Upper lobe of left lung (tissue), 6 donors: ENCODE results near the gene SRPK1. TPM values are rescaled to one million over a fixed set of nuclear protein-coding genes. Genes with fewer than 3 reads are reported as not detected.
"Not testable (repeated sequence)": the region's sequence is repeated elsewhere in the genome, so short reads cannot be mapped to it uniquely, and the experiment has no call there.

ENCODE experiments used
- ATAC-seq, 2 donors: fragments of 200-7000 bp; cut with Tn5 transposase; one replicate each; pipeline ENCODE4 v1.9.1; 2022; ENCODE audit warnings: mild to moderate bottlenecking in 2 of 2, moderate library complexity in 2 of 2; ENCODE audit not compliant: low FRiP score in 2 of 2
- DNase-seq, 2 donors: peaks; one replicate each; pipeline ENCODE4 v3.0.0-alpha.2; 2019 to 2020
- H3K27ac ChIP-seq, 4 donors: fragments of 200-600 bp; sonication (generic); one replicate each; pipeline ENCODE4 v1.5.1; 2016 to 2019
- H3K27me3 ChIP-seq, 4 donors: fragments of 200-600 bp; sonication (generic); one replicate each; pipeline ENCODE4 v1.5.1; 2017 to 2019
- H3K36me3 ChIP-seq, 4 donors: fragments of 200-600 bp; sonication (generic); one replicate each; pipeline ENCODE4 v1.5.1; 2016 to 2019
- H3K4me1 ChIP-seq, 4 donors: fragments of 200-600 bp; sonication (generic); one replicate each; pipeline ENCODE4 v1.5.1; 2018 to 2019
- H3K4me3 ChIP-seq, 4 donors: fragments of 200-600 bp; sonication (generic); one replicate each; pipeline ENCODE4 v1.5.1; 2017 to 2019; ENCODE audit warnings: mild to moderate bottlenecking in 2 of 4, moderate library complexity in 1 of 4
- H3K9me3 ChIP-seq, 4 donors: fragments of 200-600 bp; sonication (generic); one replicate each; pipeline ENCODE4 v1.5.1; 2018 to 2019
- EP300 ChIP-seq, 4 donors: sonication (generic); formaldehyde crosslinking; IDR thresholded peaks; one replicate each; pipeline ENCODE4 v1.5.1; 2017; ENCODE audit warnings: antibody characterized with exemption in 4 of 4, control low read depth in 2 of 4
- POLR2A ChIP-seq, 4 donors: fragments of 450-650 bp; IDR thresholded peaks; one replicate each; pipeline ENCODE4 v1.5.1; 2016 to 2017; ENCODE audit warnings: antibody characterized with exemption in 4 of 4, mild to moderate bottlenecking in 2 of 4
- POLR2AphosphoS5 ChIP-seq, 2 donors: sonication (generic); formaldehyde crosslinking; IDR thresholded peaks; one replicate each; pipeline ENCODE4 v1.5.1; 2017; ENCODE audit warnings: antibody characterized with exemption in 2 of 2
- WGBS, 2 donors: methylation state at CpG; one replicate each; pipeline ENCODE4 v1.1.5; 2017 to 2018; 5-methylcytosine and 5-hydroxymethylcytosine counted together
- total RNA-seq, 6 donors: library from RNA; depleted of rRNA in 4 of 6; stranded (reverse); fragments of >200 nt in 4 of 6; gene quantifications; one replicate each; pipeline versions ENCODE4 v1.1.0 to v1.2.1, GENCODE V29; 2016 to 2021
- TF ChIP-seq, protein P1 (sequence below), 6 experiments: fragments of 450-650 bp in 4 of 6; fragments of 200-600 bp in 2 of 6; sonication (generic) in 2 of 6; IDR thresholded peaks; one replicate each; pipeline ENCODE4 v1.5.1; 2016 to 2019; ENCODE audit warnings: antibody characterized with exemption in 6 of 6
- donor health status: DM: no; HTN: no; CAD: no; lungs with moderate emphysema.
- donor health status: DM: no; HTN: yes; CAD: no; lungs with severe emphysema.

SRPK1 gene
- total RNA-seq, 6 donors from 2014 or later, result 24.5 to 68.5 (median 42.7) TPM

DNA sequence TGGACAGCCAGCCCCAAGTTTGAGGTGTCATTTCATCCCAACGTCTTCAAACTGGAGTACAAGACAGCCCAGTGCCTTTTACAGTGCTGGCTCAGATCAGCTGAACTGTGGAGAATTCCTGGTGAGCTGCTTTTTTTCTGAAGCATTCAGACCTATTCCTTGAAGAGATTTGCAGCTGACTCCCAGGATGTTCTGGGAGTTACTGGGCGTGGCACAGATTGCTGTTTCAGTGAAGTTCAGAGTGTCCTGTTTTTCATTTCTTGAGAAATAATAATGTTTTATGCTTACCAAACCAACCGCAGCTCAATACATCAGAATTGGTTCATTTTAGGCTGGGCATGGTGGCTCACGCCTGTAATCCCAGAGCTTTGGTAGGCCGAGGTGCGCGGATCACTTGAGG lies 33.4 kb upstream of the SRPK1 start:
- H3K4me1 ChIP-seq, result no peaks in the 10 kb centered on the region
- H3K27ac ChIP-seq, result no peak overlapping the region
- TF ChIP-seq POLR2A (IDR thresholded peaks at IDR 0.05) (no peak), EP300 (IDR thresholded peaks at IDR 0.05) (no peak), POLR2AphosphoS5 (IDR thresholded peaks at IDR 0.05) (no peak)
- TF ChIP-seq, protein P1, sequence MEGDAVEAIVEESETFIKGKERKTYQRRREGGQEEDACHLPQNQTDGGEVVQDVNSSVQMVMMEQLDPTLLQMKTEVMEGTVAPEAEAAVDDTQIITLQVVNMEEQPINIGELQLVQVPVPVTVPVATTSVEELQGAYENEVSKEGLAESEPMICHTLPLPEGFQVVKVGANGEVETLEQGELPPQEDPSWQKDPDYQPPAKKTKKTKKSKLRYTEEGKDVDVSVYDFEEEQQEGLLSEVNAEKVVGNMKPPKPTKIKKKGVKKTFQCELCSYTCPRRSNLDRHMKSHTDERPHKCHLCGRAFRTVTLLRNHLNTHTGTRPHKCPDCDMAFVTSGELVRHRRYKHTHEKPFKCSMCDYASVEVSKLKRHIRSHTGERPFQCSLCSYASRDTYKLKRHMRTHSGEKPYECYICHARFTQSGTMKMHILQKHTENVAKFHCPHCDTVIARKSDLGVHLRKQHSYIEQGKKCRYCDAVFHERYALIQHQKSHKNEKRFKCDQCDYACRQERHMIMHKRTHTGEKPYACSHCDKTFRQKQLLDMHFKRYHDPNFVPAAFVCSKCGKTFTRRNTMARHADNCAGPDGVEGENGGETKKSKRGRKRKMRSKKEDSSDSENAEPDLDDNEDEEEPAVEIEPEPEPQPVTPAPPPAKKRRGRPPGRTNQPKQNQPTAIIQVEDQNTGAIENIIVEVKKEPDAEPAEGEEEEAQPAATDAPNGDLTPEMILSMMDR (IDR thresholded peaks at IDR 0.05), result no peak
- no peaks in the 10 kb centered on the region for H3K27me3 ChIP-seq
- no peak overlapping the region for H3K4me3 ChIP-seq
- no peaks in the 10 kb centered on the region for H3K36me3 ChIP-seq
- ATAC-seq, result no peak
- no peaks in the 10 kb centered on the region for H3K9me3 ChIP-seq
- DNase-seq, result no peak
- WGBS, 2 donors, result 91 to 92% methylated on average over 7 of the region's 7 CpGs

DNA sequence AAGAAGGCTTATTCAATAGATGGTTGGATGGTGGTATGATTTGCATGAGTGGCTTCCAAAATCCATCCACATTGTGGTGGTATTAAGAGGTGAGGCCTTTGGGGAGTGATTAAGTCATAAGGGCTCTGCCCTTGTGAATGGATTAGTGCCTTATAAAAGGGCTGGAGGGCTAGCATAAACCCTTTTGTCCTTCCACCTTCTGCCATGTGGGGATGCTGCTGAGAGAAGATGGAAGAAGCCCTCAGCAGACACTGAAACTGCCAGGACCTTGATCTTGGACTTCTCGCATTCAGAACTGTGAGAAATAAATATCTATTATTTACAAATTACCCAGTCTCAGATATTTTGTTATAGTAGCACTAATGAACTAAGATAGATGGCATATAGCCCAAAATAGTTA lies 27.8 kb upstream of the SRPK1 start:
- Histone ChIP-seq H3K9me3 (no peaks in the 10 kb centered on the region), H3K4me3 (no peak overlapping the region), H3K36me3 (no peaks in the 10 kb centered on the region), H3K27ac (no peak overlapping the region), H3K4me1 (no peaks in the 10 kb centered on the region), H3K27me3 (no peaks in the 10 kb centered on the region)
- no peak for ATAC-seq
- WGBS, 2 donors, result 96% methylated on average over 1 of the region's 1 CpG
- no peak for DNase-seq
- TF ChIP-seq POLR2A (IDR thresholded peaks at IDR 0.05) (no peak), EP300 (IDR thresholded peaks at IDR 0.05) (no peak), POLR2AphosphoS5 (IDR thresholded peaks at IDR 0.05) (no peak)
- TF ChIP-seq, protein P1 (IDR thresholded peaks at IDR 0.05), result no peak

DNA sequence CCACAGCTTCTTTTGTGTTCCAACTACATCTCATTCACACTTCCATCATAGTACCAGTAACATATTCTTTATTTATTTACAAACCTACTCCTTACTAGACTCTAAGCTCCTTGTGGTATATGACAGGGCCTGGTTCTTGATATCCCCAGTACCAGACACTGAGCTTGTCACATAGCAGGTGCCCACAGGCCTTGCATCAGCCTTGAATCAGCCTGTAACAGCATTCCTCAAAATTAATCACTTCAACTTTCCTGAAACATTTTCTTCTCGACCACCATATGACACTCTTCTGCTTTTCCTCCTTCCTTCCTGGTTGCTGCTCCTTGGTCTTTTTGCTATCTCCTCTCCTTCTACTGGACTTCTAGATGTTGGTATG lies 24.7 kb upstream of the SRPK1 start:
- TF ChIP-seq EP300 (IDR thresholded peaks at IDR 0.05) (no peak), POLR2AphosphoS5 (IDR thresholded peaks at IDR 0.05) (no peak), POLR2A (IDR thresholded peaks at IDR 0.05) (no peak)
- TF ChIP-seq, protein P1 (IDR thresholded peaks at IDR 0.05), result no peak
- Histone ChIP-seq H3K36me3 (no peaks in the 10 kb centered on the region), H3K27ac (no peak overlapping the region), H3K4me3 (no peak overlapping the region), H3K27me3 (no peaks in the 10 kb centered on the region), H3K4me1 (no peaks in the 10 kb centered on the region), H3K9me3 (no peaks in the 10 kb centered on the region)
- ATAC-seq, result no peak
- WGBS, 2 donors, result 42 to 59% methylated on average over 1 of the region's 1 CpG
- DNase-seq, result no peak

DNA sequence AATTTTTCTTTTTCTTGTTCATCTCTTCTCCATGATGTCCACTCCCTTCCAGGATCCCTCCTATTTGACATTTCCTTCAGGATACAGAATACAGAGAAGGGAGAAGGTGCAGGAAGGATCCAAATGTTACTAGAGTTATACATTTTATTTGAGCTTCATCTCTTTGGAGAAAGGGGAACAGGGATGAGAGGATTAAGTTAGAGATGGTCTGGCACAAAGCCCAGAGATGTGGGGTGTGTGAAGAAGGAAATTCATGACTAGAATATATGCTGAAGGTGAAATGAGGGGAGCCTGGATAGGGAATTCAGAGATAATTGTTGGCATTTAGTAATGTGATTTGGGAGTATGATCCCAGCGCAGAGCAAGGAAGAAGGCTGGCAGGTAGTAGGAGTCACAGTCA lies 22.5 kb upstream of the SRPK1 start:
- Histone ChIP-seq H3K4me3 (no peak overlapping the region), H3K27me3 (no peaks in the 10 kb centered on the region), H3K4me1 (no peaks in the 10 kb centered on the region), H3K9me3 (no peaks in the 10 kb centered on the region), H3K36me3 (no peaks in the 10 kb centered on the region), H3K27ac (no peak overlapping the region)
- DNase-seq (no peak), ATAC-seq (no peak)
- TF ChIP-seq POLR2A (IDR thresholded peaks at IDR 0.05), result no peak
- WGBS, 2 donors, result 81 to 94% methylated on average over 1 of the region's 1 CpG

DNA sequence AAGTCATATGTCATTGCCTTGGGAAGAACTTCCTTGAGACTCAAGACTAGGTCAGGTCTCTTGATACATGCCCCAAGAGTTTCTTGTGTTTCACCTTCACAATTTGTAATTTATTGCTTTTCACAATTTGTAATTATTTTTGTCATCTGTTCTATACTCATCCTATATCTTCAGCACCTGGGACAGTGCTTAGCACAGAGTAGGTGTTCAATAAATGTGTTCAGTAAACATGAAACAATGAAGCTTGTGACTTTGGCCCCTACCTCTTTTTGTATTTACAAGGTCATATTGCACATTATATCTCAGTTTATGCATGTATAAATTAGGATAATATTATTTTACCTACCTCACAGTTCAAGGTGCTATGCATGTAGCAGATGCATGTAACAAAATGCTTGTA lies 21.5 kb upstream of the SRPK1 start:
- no peak overlapping the region for H3K27ac ChIP-seq
- H3K36me3 ChIP-seq, result no peaks in the 10 kb centered on the region
- no peaks in the 10 kb centered on the region for H3K27me3 ChIP-seq
- TF ChIP-seq, protein P1 (IDR thresholded peaks at IDR 0.05), result no peak
- no peak for TF ChIP-seq POLR2A (IDR thresholded peaks at IDR 0.05)
- no peak for TF ChIP-seq POLR2AphosphoS5 (IDR thresholded peaks at IDR 0.05)
- TF ChIP-seq EP300 (IDR thresholded peaks at IDR 0.05), result no peak
- ATAC-seq, result no peak
- DNase-seq, result no peak
- no peak overlapping the region for H3K4me3 ChIP-seq
- H3K9me3 ChIP-seq, result no peaks in the 10 kb centered on the region
- no peaks in the 10 kb centered on the region for H3K4me1 ChIP-seq

DNA sequence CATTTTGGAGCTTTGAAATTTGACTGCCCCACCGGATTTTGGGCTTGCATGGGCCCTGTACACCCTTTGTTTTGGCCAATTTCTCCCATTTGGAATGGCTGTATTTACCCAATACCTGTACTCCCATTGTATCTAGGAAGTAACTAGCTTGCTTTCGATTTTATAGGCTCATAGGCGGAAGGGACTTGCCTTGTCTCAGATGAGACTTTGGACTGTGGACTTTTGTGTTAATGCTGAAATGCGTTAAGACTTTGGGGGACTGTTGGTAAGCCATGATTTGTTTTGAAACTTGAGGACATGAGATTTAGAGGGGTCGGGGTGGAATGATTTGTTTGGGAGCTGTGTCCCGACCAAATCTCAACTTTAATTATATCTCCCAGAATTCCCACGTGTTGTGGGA lies 20.3 kb upstream of the SRPK1 start:
- H3K4me1 ChIP-seq, ATAC-seq, H3K9me3 ChIP-seq, DNase-seq, H3K27ac ChIP-seq, H3K27me3 ChIP-seq, H3K4me3 ChIP-seq, H3K36me3 ChIP-seq: not testable (repeated sequence)
- 88 to 91% methylated on average over 7 of the region's 7 CpGs for WGBS, 2 donors

DNA sequence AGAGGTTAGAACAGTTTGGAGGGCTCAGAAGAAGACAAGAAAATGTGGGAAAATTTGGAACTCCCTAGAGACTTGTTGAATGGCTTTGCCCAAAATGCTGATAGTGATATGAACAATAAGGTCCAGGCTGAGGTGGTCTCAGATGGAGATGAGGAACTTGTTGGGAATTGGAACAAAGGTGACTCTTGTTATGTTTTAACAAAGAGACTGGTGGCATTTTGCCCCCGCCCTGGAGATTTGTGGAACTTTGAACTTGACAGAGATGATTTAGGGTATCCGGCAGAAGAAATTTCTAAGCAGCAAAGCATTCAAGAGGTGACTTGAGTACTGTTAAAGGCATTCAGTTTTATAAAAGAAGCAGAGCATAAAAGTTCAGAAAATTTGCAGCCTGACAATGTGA lies 19.1 kb upstream of the SRPK1 start:
- not testable (repeated sequence) for H3K4me3 ChIP-seq, H3K9me3 ChIP-seq, H3K27ac ChIP-seq, H3K36me3 ChIP-seq, H3K27me3 ChIP-seq, H3K4me1 ChIP-seq, DNase-seq, ATAC-seq
- WGBS, 2 donors, result 94 to 100% methylated on average over 2 of the region's 2 CpGs

DNA sequence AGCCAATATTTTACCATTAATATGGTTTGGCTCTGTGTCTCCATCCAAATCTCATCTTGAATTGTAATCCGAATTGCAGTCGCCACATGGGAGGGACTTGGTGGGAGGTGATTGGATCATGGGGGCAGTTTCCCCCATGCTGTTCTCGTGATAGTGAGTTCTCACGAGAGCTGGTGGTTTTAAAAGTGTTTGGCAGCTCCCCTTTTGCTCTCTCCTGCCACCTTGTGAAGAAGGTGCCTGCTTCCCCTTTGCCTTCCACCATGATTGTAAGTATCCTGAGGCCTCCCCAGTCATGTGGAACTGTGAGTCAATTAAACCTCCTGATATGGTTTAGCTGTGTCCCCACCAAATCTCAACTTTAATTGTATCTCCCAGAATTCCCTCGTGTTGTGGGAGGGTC lies 18.4 kb upstream of the SRPK1 start:
- not testable (repeated sequence) for H3K27ac ChIP-seq, H3K36me3 ChIP-seq, H3K4me3 ChIP-seq, H3K9me3 ChIP-seq, H3K27me3 ChIP-seq, ATAC-seq, H3K4me1 ChIP-seq, DNase-seq
- WGBS, 2 donors, result 86 to 95% methylated on average over 5 of the region's 5 CpGs
